Medulla oblongata (tissue), 1 donor: Measurements from ENCODE around the gene GRK3.
A peak's percentile ranks its signal among the peaks of the same experiment; 100 is the strongest.
"Not testable (repeated sequence)": the region's sequence is repeated elsewhere in the genome, so short reads cannot be mapped to it uniquely, and the experiment has no call there.

Experiments
- DNase-seq: peaks from one replicate; pipeline ENCODE4 v3.0.0-alpha.2; 2015; ENCODE audit errors: extremely low spot score

Gene GRK3

GRCh38 chr22:25551396-25551795 lies 13.1 kb upstream of the GRK3 start:
- DNase-seq: no peak

GRCh38 chr22:25552405-25552804 lies 12.1 kb upstream of the GRK3 start:
- DNase-seq: not testable (repeated sequence)

- no peak for DNase-seq
These were observed 11.3 kb upstream of the GRK3 start for GRCh38 chr22:25553131-25553530.

- no peak for DNase-seq
These were observed 10.2 kb upstream of the GRK3 start for GRCh38 chr22:25554238-25554671.

GRCh38 chr22:25554689-25555088 lies 9.8 kb upstream of the GRK3 start:
- DNase-seq: no peak

GRCh38 chr22:25555586-25555985 lies 8.9 kb upstream of the GRK3 start:
- no peak for DNase-seq

- DNase-seq: no peak
These were observed 7.3 kb upstream of the GRK3 start for GRCh38 chr22:25557218-25557617.

GRCh38 chr22:25558341-25558740 lies 6.1 kb upstream of the GRK3 start:
- no peak for DNase-seq

GRCh38 chr22:25559910-25560309 lies 4.6 kb upstream of the GRK3 start:
- not testable (repeated sequence) for DNase-seq

GRCh38 chr22:25561182-25561581 lies 3.3 kb upstream of the GRK3 start:
- DNase-seq: not testable (repeated sequence)

GRCh38 chr22:25561927-25562326 lies 2.5 kb upstream of the GRK3 start:
- not testable (repeated sequence) for DNase-seq

- peak; percentile 39 for DNase-seq
These were observed 1.3 kb upstream of the GRK3 start for GRCh38 chr22:25562966-25563760.

- peak; percentile 77 for DNase-seq
These were observed 635 bp upstream of the GRK3 start for GRCh38 chr22:25563761-25564319.

GRCh38 chr22:25564979-25565677 lies 653 bp downstream of the GRK3 start:
- no peak for DNase-seq

GRCh38 chr22:25566186-25566897 lies 1.9 kb downstream of the GRK3 start:
- DNase-seq: peak; percentile 12

GRCh38 chr22:25566898-25567235 lies 2.4 kb downstream of the GRK3 start:
- peak; percentile 48 for DNase-seq

- no peak for DNase-seq
These were observed 2.8 kb downstream of the GRK3 start for GRCh38 chr22:25567251-25567675.

- not testable (repeated sequence) for DNase-seq
These were observed 3.6 kb downstream of the GRK3 start for GRCh38 chr22:25568066-25568465.

GRCh38 chr22:25569361-25569760 lies 4.9 kb downstream of the GRK3 start:
- DNase-seq: no peak

- DNase-seq: no peak
These were observed 5.5 kb downstream of the GRK3 start for GRCh38 chr22:25569983-25570382.

GRCh38 chr22:25570486-25570885 lies 6.0 kb downstream of the GRK3 start:
- no peak for DNase-seq
